Smooth muscle cell (in vitro differentiated cells): Measurements from ENCODE around the gene SMCR8. TPM values are rescaled to one million over a fixed set of nuclear protein-coding genes. Genes with fewer than 3 reads are reported as not detected.

ENCODE experiments used
- DNase-seq: peaks from one replicate; lab custom pipeline; 2025; ENCODE audit not compliant: unreplicated experiment; lab: John Stamatoyannopoulos, UW
- H2AFZ ChIP-seq: fragments of 200-600 bp; sonication (generic); 2 replicates; pipeline ENCODE4 v1.6.0; 2016; ENCODE audit warnings: antibody characterized with exemption, low read depth, mild to moderate bottlenecking
- H3F3A ChIP-seq: fragments of 200-600 bp; sonication (generic); 2 replicates; pipeline ENCODE4 v1.6.0; 2017; ENCODE audit warnings: antibody characterized with exemption, low read depth
- H3K27ac ChIP-seq: fragments of 200-600 bp; sonication (generic); 2 replicates; pipeline ENCODE4 v1.5.1; 2016; ENCODE audit warnings: low read depth, mild to moderate bottlenecking
- H3K27me3 ChIP-seq: fragments of 200-600 bp; sonication (generic); 2 replicates; pipeline ENCODE4 v1.6.1; 2016; ENCODE audit warnings: low read depth, mild to moderate bottlenecking
- H3K36me3 ChIP-seq: fragments of 200-600 bp; sonication (generic); 2 replicates; pipeline ENCODE4 v1.5.1; 2016; ENCODE audit warnings: low read depth
- H3K4me1 ChIP-seq: fragments of 200-600 bp; sonication (generic); 2 replicates; pipeline ENCODE4 v1.5.1; 2016; ENCODE audit warnings: low read depth
- H3K4me2 ChIP-seq: fragments of 200-600 bp; sonication (generic); 2 replicates; pipeline ENCODE4 v1.6.0; 2016; ENCODE audit warnings: mild to moderate bottlenecking
- H3K4me3 ChIP-seq: fragments of 200-600 bp; sonication (generic); 2 replicates; pipeline ENCODE4 v1.5.1; 2016; ENCODE audit warnings: mild to moderate bottlenecking
- H3K79me2 ChIP-seq: fragments of 200-600 bp; sonication (generic); 2 replicates; pipeline ENCODE4 v1.6.0; 2016; ENCODE audit warnings: low read depth, mild to moderate bottlenecking
- H3K9ac ChIP-seq: fragments of 200-600 bp; sonication (generic); 2 replicates; pipeline ENCODE4 v1.6.0; 2016; ENCODE audit warnings: low read depth
- H3K9me3 ChIP-seq: fragments of 200-600 bp; sonication (generic); replicated peaks from 2 replicates; pipeline ENCODE4 v1.5.1; 2016; ENCODE audit warnings: low read depth
- H4K20me1 ChIP-seq: fragments of 200-600 bp; sonication (generic); 2 replicates; pipeline ENCODE4 v1.6.0; 2016; ENCODE audit warnings: low read depth
- CTCF ChIP-seq: fragments of 200-600 bp; sonication (generic); IDR thresholded peaks from 2 replicates; pipeline ENCODE4 v1.5.1; 2017; ENCODE audit warnings: borderline replicate concordance, mild to moderate bottlenecking, antibody characterized with exemption; ENCODE audit not compliant: insufficient read depth, poor library complexity, severe bottlenecking
- WGBS: methylation state at CpG from one replicate; pipeline ENCODE4 v1.1.7; 2016; ENCODE audit warnings: low lambda C conversion rate; 5-methylcytosine and 5-hydroxymethylcytosine counted together
- polyA plus RNA-seq: library from polyadenylated mRNA; unstranded; fragments of >200 nt; fragmentation: Nextera tagmentation; extraction: Ambion mirVana; gene quantifications from 2 replicates; pipeline ENCODE4 v1.2.1, GENCODE V29; 2016
- total RNA-seq: library from RNA; depleted of rRNA; stranded (reverse); fragments of >200 nt; gene quantifications from 2 replicates; pipeline ENCODE4 v1.2.3, GENCODE V29; 2014

The SMCR8 gene
- total and polyA plus RNA-seq, 2 experiments from 2014 or later: 3.3 to 12.6 TPM

- H3K36me3 ChIP-seq: peaks cover 5% of the 10 kb centered on the region
- H3K27me3 ChIP-seq: no peaks in the 10 kb centered on the region
- H3K79me2 ChIP-seq: peaks cover 72% of the 10 kb centered on the region
- H4K20me1 ChIP-seq: peaks cover 57% of the 10 kb centered on the region
- H3K4me3 ChIP-seq: no peak overlapping the region
- peaks cover 32% of the 10 kb centered on the region for H3K4me1 ChIP-seq
- no peak for DNase-seq
- peak overlapping the region; percentile 54 for H3K4me2 ChIP-seq
- no peaks in the 10 kb centered on the region for H3K9me3 ChIP-seq
- H3F3A ChIP-seq: peaks cover 11% of the 10 kb centered on the region
- no peak overlapping the region for H3K9ac ChIP-seq
- no peak overlapping the region for H2AFZ ChIP-seq
- WGBS: over 99% methylated on average over 7 of the region's 7 CpGs
- no peak overlapping the region for H3K27ac ChIP-seq
- TF ChIP-seq CTCF: no peak
These were observed 3.0 kb downstream of the SMCR8 start for GRCh38 chr17:18318117-18318516.

GRCh38 chr17:18318771-18319450 is 3.8 kb downstream of the SMCR8 start:
- Histone ChIP-seq H3K4me2 (peak overlapping the region; percentile 54), H2AFZ (no peak overlapping the region), H3K4me3 (no peak overlapping the region), H3K36me3 (peaks cover 5% of the 10 kb centered on the region), H3K9ac (no peak overlapping the region), H3K27ac (no peak overlapping the region), H4K20me1 (peaks cover 49% of the 10 kb centered on the region), H3K79me2 (peaks cover 64% of the 10 kb centered on the region), H3K4me1 (peaks cover 24% of the 10 kb centered on the region), H3F3A (peaks cover 7% of the 10 kb centered on the region), H3K9me3 (no peaks in the 10 kb centered on the region), H3K27me3 (no peaks in the 10 kb centered on the region)
- 94% methylated on average over 18 of the region's 18 CpGs for WGBS
- no peak for DNase-seq
- no peak for TF ChIP-seq CTCF

DNA sequence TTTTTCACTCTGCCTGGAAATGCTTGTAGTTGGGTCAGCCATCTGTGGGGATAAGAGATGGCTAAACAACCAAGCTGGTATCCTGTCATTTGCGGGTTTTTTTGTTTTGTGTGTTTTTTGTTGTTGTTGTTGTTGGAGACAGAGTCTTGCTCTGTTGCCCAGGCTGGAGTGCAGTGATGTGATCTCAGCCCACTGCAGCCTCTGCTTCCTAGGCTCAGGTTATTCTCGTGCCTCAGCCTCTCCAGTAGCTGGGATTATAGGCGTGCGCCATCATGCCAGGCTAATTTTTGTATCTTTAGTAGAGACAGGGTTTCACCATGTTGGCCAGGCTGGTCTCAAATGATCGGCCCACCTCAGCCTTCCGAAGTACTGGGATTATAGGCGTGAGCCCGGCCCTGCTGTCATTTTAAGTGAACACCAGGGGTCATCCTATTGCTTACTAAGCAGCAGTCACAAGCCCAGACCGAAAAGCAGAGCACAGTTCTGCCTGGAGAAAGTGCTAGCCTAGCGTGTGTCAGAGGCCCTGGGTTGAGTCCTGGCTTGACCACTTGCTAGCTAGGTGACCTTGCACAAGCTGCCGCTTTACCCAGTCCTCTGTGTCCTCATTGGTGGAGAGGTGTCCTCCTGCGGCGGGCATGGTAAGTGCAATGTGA is 4.6 kb downstream of the SMCR8 start:
- H3K27ac ChIP-seq: no peak overlapping the region
- H3K4me1 ChIP-seq: peaks cover 21% of the 10 kb centered on the region
- H3K9ac ChIP-seq: no peak overlapping the region
- peak; percentile 50 for TF ChIP-seq CTCF
- peaks cover 5% of the 10 kb centered on the region for H3K36me3 ChIP-seq
- DNase-seq: peak; percentile 2
- no peak overlapping the region for H2AFZ ChIP-seq
- WGBS: 65% methylated on average over 13 of the region's 13 CpGs
- H3F3A ChIP-seq: peaks cover 3% of the 10 kb centered on the region
- peak overlapping the region; percentile 3 for H3K4me2 ChIP-seq
- peaks cover 58% of the 10 kb centered on the region for H3K79me2 ChIP-seq
- H3K9me3 ChIP-seq: no peaks in the 10 kb centered on the region
- H4K20me1 ChIP-seq: peaks cover 49% of the 10 kb centered on the region
- no peak overlapping the region for H3K4me3 ChIP-seq
- no peaks in the 10 kb centered on the region for H3K27me3 ChIP-seq

DNA sequence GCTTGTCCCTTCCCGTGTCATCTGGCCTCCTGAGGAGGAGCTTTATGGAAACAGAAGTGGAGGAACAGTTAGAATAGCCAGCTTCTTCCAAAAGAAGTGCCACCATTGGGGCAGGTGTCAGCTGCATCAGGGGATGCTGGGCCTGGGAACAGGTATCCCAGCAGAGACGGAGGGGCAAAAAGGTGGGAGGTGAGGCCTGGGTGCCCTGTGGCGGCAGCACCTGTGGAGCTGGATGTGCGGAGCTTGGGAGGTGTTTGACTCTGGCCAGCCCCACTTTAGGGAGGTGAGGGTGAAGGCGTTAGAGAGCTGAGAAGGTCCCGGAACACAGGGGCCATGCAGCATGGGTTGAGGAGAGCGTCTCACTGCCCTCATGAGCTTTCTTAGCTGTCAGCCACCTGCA is 5.2 kb downstream of the SMCR8 start:
- no peak for TF ChIP-seq CTCF
- H3K27me3 ChIP-seq: no peaks in the 10 kb centered on the region
- WGBS: 91% methylated on average over 5 of the region's 7 CpGs
- H4K20me1 ChIP-seq: peaks cover 51% of the 10 kb centered on the region
- H3F3A ChIP-seq: peaks cover 3% of the 10 kb centered on the region
- H3K9ac ChIP-seq: no peak overlapping the region
- H3K27ac ChIP-seq: no peak overlapping the region
- H3K36me3 ChIP-seq: peaks cover 5% of the 10 kb centered on the region
- H2AFZ ChIP-seq: no peak overlapping the region
- DNase-seq: no peak
- H3K4me3 ChIP-seq: no peak overlapping the region
- H3K4me2 ChIP-seq: peak overlapping the region; percentile 3
- peaks cover 21% of the 10 kb centered on the region for H3K4me1 ChIP-seq
- H3K79me2 ChIP-seq: peaks cover 58% of the 10 kb centered on the region
- no peaks in the 10 kb centered on the region for H3K9me3 ChIP-seq
